Fibroblast of gingiva (primary cell): ENCODE results near the gene SLC35F6.
A peak's percentile ranks its signal among the peaks of the same experiment; 100 is the strongest.

ENCODE experiments used
- DNase-seq: peaks from one replicate; pipeline ENCODE4 v3.0.0-alpha.2; 2011; ENCODE audit warnings: low read depth

SLC35F6 gene

GRCh38 chr2:26764078-26764887, at the start of gene SLC35F6:
Gene SLC35F6 (plus strand): TSS chr2:26764284. CDS start chr2:26764350, 66 bp downstream.
- DNase-seq, result peak; percentile 82

GRCh38 chr2:26715528-26716270, 48.4 kb upstream of the SLC35F6 start:
- no peak for DNase-seq

GRCh38 chr2:26716340-26716739, 47.7 kb upstream of the SLC35F6 start:
- no peak for DNase-seq

- no peak for DNase-seq
Observed at GRCh38 chr2:26716769-26717168, 47.3 kb upstream of the SLC35F6 start.

- DNase-seq, result no peak
Observed at GRCh38 chr2:26717362-26717761, 46.7 kb upstream of the SLC35F6 start.

- no peak for DNase-seq
Observed at GRCh38 chr2:26718949-26719686, 45.0 kb upstream of the SLC35F6 start.

- DNase-seq, result peak; percentile 95
Observed at GRCh38 chr2:26720322-26721114, 43.6 kb upstream of the SLC35F6 start.

GRCh38 chr2:26721115-26722032, 42.7 kb upstream of the SLC35F6 start:
- no peak for DNase-seq

- no peak for DNase-seq
Observed at GRCh38 chr2:26722328-26722727, 41.8 kb upstream of the SLC35F6 start.

GRCh38 chr2:26722911-26723310, 41.2 kb upstream of the SLC35F6 start:
- peak; percentile 53 for DNase-seq

- no peak for DNase-seq
Observed at GRCh38 chr2:26723475-26723874, 40.6 kb upstream of the SLC35F6 start.

- peak; percentile 94 for DNase-seq
Observed at GRCh38 chr2:26723991-26724750, 39.9 kb upstream of the SLC35F6 start.

GRCh38 chr2:26724784-26725520, 39.1 kb upstream of the SLC35F6 start:
- no peak for DNase-seq

- no peak for DNase-seq
Observed at GRCh38 chr2:26725521-26725820, 38.6 kb upstream of the SLC35F6 start.

GRCh38 chr2:26726228-26726627, 37.9 kb upstream of the SLC35F6 start:
- no peak for DNase-seq

- peak; percentile 30 for DNase-seq
Observed at GRCh38 chr2:26727641-26728561, 36.2 kb upstream of the SLC35F6 start.

GRCh38 chr2:26729311-26729710, 34.8 kb upstream of the SLC35F6 start:
- no peak for DNase-seq
